Forelimb muscle (tissue), 1 donor: ENCODE data around the gene HDGFL3. TPM values are rescaled to one million over a fixed set of nuclear protein-coding genes. Genes with fewer than 3 reads are reported as not detected.
A peak's percentile ranks its signal among the peaks of the same experiment; 100 is the strongest.
"Not testable (repeated sequence)": the region's sequence is repeated elsewhere in the genome, so short reads cannot be mapped to it uniquely, and the experiment has no call there.

Experiments
- DNase-seq: peaks from one replicate; pipeline ENCODE4 v3.0.0-alpha.2; 2013; ENCODE audit warnings: low read depth
- polyA plus RNA-seq: library from polyadenylated mRNA; unstranded; fragments of 120-200 nt; gene quantifications from one replicate; pipeline ENCODE4 v1.2.1, GENCODE V29; 2013; ENCODE audit not compliant: insufficient read length

The HDGFL3 gene
- 38.1 TPM for polyA plus RNA-seq

DNA sequence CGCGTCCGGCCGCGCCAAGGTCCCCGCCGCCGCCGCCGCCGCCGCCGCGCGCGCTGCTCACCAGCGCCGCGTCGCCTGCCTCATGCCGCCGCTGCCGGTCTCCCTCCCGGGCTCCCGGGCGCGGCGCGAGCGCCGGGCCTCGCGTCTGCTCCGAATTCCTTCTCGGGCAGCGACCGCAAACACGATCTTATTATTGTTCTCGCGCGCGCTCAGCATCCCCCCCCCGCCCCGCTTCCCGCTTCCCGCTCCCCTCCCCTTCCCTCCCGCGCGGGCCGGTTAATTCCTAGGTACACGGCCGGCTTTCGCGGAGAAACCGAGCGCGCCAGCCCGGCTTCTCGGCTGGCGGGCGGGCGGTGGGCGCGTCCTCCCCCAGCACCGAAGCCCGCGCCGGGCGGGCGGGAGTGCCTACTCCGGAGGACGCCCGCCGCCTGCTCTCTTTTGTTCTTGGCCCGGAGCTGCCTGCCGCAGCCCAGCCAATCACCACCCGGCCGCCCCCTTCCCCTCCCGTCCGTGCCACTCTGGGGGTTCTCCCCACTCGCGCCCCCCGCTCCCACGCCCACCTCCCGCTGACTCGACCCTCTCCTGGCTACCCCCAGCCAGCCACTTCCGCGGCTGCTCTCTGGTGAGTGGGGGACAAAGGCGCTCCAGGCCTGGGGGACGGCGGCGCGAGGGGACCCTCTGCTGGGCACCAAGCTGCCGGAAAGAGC lies at the start of gene HDGFL3:
Gene HDGFL3, minus strand, starts transcription at position 164 of the 707 bp plus-strand sequence. CDS start 409 bp downstream, outside the sequence.
- DNase-seq: no peak

DNA sequence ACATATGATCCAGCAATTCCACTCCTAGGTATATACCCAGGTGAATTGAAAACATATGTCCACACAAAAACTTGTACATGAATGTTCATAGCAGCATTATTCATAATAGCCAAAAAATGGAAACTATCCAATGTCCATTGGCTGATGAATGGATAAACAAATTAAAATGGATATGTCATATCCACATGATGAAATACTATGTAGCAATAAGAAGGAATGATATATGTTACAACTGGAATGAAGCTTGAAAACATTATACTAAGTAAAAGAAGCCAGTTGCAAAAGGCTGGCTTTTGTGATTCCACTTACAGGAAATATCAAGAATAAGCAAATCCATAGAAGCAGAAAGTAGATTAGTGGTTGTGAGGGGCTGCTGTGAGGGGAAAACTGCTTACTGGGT lies 43.2 kb upstream of the HDGFL3 start:
- DNase-seq: no peak

DNA sequence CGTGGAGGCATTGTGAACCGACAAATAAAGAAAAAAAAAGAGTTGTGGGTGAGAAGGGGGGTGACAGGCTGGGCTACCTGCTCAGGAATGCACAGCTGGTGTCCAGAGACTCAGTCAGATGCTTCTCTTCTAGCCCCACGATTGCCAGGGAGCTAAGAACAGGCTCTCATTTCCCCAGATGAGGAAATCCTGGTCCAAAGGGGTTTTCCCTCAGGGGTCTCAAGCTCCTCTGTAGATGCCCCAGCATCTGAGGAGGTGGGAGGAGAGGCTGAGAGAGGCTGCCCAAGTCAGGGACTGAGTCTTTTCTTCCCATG lies 41.4 kb upstream of the HDGFL3 start:
- DNase-seq: no peak

DNA sequence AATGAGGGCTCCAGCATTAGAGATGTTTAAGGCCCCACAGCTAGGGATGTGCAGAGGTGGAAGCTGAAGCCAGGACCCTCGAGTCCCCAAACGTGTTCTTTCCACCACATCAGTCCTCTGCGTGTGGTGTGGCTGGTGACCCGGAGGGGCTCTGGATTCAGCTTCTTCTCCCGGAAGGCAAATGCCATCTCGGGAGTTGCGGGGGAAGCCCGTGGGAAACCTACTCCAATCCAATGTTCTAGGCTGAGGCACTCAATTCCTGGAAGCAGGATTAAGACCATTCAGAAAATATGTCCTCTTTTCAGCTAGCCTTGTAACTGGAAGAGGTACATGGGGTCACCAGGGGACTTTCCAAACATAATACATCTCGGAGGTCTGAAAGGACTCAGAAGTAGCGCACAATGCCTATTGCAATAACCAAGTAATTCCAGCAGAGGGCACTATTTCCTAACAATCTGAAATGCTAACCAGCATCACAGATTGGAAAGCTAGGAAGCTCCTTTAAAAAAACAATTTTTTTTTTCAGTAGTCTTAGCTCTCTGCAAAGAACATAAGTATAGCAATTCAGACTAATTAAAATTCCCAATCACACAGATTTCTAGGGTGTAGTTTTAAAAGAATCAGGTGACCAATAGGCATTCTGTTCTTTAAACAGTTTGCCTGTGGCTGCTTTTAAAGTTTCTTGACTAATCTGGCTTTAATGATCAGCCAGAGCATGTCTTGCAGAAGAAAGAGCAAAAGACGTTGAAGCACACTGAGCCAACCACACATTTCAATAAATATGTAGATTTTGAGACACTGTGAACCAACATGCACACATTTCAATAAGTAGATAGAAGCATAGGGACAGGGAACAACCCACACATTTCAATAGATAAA lies 40.8 kb upstream of the HDGFL3 start:
- DNase-seq: peak; percentile 60

DNA sequence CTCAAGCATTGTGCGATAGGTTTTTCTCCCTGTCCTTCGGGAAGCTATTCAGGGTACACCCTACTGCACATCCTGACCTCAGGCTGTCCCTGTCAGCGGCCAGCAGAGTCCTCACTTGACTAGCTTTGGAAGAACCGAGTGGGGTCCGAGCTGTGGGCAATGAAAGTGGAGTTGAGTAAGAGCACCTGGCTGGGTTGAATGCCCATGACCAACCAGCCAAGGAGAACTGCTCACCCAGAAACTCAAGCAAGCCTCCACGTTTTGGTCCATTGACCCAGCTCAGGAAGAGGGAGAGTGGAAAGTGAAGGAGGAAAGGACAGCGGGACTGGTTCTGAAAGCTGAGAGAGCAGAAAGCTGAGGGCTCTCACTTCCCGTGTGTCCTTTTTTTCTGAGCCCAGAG lies 36.0 kb upstream of the HDGFL3 start:
- DNase-seq: no peak

DNA sequence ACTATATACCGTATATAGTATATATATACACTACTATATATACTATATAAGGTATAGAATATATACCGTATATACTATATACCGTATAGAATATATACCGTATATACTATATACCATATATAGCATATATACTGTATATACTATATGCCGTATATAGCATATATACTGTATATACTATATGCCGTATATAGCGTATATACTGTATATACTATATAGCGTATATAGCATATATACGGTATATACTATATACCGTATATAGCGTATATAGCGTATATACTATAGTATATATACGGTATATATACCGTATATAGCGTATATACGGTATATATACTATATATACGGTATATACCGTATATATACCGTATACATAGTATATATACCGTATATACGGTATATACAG lies 22.6 kb upstream of the HDGFL3 start:
- no peak for DNase-seq

- DNase-seq: no peak
Measured at GRCh38 chr15:83225449-83225848, 17.8 kb upstream of the HDGFL3 start.

DNA sequence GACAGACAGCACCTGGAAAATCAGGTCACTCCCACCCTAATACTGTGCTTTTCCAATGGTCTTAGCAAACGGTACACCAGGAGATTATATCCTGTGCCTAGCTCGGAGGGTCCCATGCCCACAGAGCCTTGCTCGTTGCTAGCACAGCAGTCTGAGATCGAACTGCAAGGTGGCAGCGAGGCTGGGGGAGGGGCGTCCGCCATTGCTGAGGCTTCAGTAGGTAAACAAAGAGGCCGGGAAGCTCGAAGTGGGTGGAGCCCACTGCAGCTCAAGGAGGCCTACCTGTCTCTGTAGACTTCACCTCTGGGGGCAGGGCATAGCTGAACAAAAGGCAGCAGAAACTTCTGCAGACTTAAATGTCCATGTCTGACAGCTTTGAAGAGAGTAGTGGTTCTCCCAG lies 14.2 kb upstream of the HDGFL3 start:
- DNase-seq: not testable (repeated sequence)

DNA sequence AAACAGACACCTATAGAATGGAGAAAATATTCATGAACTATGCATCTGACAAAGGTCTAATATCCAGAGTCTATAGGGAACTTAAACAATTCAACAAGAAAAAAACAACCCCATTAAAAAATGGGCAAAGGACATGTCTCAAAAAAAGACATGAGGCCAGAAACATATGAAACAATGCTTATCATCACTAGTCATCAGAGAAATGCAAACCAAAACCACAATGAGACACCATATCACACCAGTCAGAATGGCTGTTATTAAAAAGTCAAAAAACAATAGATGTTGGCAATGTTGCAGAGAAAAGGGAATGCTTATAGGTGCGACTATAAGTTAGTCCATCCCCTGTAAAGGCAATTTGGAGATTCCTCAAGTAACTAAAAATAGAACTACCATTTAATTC lies 11.4 kb upstream of the HDGFL3 start:
- DNase-seq: no peak

GRCh38 chr15:83215306-83215705 lies 7.7 kb upstream of the HDGFL3 start:
- no peak for DNase-seq

DNA sequence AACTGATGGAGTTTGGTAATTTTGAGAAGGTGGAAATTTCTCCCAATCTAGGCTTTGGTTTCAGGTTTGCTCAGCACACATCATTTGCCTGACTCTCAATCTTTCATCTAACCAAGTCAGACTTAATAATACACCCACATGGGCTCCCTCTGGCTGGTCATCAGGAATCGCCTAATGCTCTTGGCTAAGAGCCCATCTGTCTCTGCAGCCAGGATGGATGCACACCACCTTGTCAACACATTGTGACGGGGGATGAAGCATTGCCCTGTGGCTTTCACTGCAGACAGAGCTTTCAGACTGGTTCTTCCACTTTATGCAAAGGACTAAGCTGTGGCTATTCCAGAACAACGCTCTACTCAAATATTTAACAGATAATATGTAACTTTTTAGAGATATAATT lies 3.0 kb upstream of the HDGFL3 start:
- no peak for DNase-seq

- no peak for DNase-seq
Measured at GRCh38 chr15:83209333-83209732, 1.7 kb upstream of the HDGFL3 start.

DNA sequence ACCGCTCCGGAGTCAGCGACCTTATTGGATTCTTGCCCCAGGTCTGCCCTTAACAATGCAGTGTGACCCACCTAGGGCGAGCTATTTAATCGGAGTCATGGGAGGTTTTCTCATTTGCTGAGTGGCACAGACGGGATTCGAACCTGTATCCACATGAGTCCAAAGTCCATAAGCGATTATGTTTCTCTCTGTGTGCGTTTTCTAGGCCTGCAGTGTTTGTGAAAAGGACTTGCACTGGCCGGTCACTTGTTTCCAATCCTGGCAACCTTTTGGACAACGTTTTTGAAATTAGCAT lies 691 bp upstream of the HDGFL3 start:
- no peak for DNase-seq

- no peak for DNase-seq
Measured at GRCh38 chr15:83207009-83207659, 489 bp downstream of the HDGFL3 start.

- no peak for DNase-seq
Measured at GRCh38 chr15:83206526-83207008, 1.1 kb downstream of the HDGFL3 start.

GRCh38 chr15:83205725-83206324 lies 1.8 kb downstream of the HDGFL3 start:
- DNase-seq: no peak

GRCh38 chr15:83204697-83205096 lies 2.9 kb downstream of the HDGFL3 start:
- no peak for DNase-seq

DNA sequence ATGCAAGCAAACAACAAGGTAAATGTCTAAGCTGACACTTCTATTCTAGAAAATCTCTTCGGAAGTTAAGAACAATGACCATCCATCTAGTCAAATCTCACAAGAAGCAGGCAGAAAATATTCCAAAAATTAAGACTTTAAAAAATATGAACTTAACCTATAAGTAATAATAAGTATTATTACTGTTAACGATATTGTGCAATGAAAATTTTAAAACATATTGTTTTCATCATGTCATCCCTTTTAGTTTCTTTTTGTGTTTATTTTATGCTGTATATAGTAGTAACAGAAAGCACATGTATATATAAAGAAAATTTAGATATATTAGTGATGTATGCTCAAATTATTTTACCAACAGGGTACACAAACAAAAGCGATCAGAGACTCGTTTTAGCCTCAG lies 4.1 kb downstream of the HDGFL3 start:
- DNase-seq: no peak

- DNase-seq: no peak
Measured at GRCh38 chr15:83200589-83200988, 7.0 kb downstream of the HDGFL3 start.

DNA sequence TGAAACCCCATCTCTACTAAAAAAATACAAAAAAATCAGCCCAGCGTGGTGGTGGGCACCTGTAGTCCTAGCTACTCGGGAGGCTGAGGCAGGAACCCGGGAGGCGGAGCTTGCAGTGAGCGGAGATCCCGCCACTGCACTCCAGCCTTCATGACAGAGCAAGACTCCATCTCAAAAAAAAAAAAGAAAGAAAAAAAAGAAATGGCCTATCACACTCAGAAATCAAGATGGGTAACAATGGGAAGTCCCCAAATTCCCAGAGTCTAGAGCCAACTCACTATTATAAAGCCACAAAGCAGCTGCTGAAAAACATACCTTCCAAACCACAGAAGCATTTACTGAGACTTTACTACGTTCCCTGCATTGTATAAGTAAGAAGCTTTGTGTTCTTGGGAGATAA lies 7.5 kb downstream of the HDGFL3 start:
- no peak for DNase-seq

- DNase-seq: no peak
Measured at GRCh38 chr15:83199288-83199687, 8.3 kb downstream of the HDGFL3 start.

DNA sequence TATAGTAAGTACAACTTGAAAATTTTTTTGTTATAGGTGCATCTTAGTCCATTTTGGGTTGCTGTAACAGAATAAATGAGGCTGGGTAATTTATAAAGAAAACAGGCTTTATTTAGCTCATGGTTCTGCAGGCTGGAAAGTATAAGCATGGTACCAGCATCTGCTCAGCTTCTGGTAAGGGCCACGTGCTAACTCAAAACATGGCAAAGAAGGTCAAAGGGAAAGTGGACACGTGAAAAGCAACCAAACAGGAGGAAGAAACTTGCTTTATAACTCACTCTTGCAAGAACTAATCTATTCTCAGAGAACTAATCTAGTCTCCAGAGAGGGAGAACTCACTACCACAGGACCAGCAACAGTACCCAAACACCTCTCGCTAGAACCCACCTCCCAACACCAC lies 9.1 kb downstream of the HDGFL3 start:
- no peak for DNase-seq
